Nephron (organoid): ENCODE data around the gene SYT13.

Source experiments
- H3K27ac Mint-ChIP-seq, 3 experiments: 2 replicates each; pipeline ENCODE4 v1.8.0; 2020; ENCODE audit warnings: mixed read lengths in 3 of 3, mild to moderate bottlenecking in 2 of 3, moderate library complexity in 1 of 3
- H3K27me3 Mint-ChIP-seq: 2 replicates; pipeline ENCODE4 v1.8.0; 2021; ENCODE audit warnings: low read depth, mild to moderate bottlenecking, moderate library complexity, mixed read lengths
- H3K36me3 Mint-ChIP-seq: 2 replicates; pipeline ENCODE4 v1.8.0; 2020; ENCODE audit warnings: low read depth, mixed read lengths
- H3K4me1 Mint-ChIP-seq: 2 replicates; pipeline ENCODE4 v1.8.0; 2020; ENCODE audit warnings: mixed read lengths
- H3K4me3 Mint-ChIP-seq, 3 experiments: 2 replicates each; pipeline ENCODE4 v1.8.0; 2020; ENCODE audit warnings: mild to moderate bottlenecking in 3 of 3, mixed read lengths in 3 of 3, moderate library complexity in 2 of 3
- H3K9me3 Mint-ChIP-seq: 2 replicates; pipeline ENCODE4 v1.8.0; 2020; ENCODE audit warnings: mixed read lengths
- CTCF ChIP-seq, 3 experiments: fragments of 200-600 bp; sonication (generic); IDR thresholded peaks; one replicate each; pipeline ENCODE4 v1.5.0; 2021; ENCODE audit warnings: antibody characterized with exemption in 3 of 3; ENCODE audit not compliant: unreplicated experiment in 3 of 3

The SYT13 gene

GRCh38 chr11:45305874-45306623, 19.9 kb upstream of the SYT13 start:
- TF ChIP-seq CTCF (IDR thresholded peaks at IDR 0.05; ENCODE audit: unreplicated experiment in 3 of 3), result no peak
- Mint-ChIP-seq H3K4me1 (no peaks in the 10 kb centered on the region), H3K27me3 (peaks cover 14% of the 10 kb centered on the region), H3K36me3 (no peaks in the 10 kb centered on the region), H3K4me3 (no peak overlapping the region), H3K27ac (no peak overlapping the region), H3K9me3 (no peaks in the 10 kb centered on the region)

- H3K4me1 Mint-ChIP-seq, result no peaks in the 10 kb centered on the region
- no peaks in the 10 kb centered on the region for H3K36me3 Mint-ChIP-seq
- H3K4me3 Mint-ChIP-seq, result no peak overlapping the region
- peaks cover 17% of the 10 kb centered on the region for H3K27me3 Mint-ChIP-seq
- TF ChIP-seq CTCF (IDR thresholded peaks at IDR 0.05; ENCODE audit: unreplicated experiment in 3 of 3), result no peak
- no peaks in the 10 kb centered on the region for H3K9me3 Mint-ChIP-seq
- no peak overlapping the region for H3K27ac Mint-ChIP-seq
Observed at GRCh38 chr11:45304992-45305335, 18.8 kb upstream of the SYT13 start.

GRCh38 chr11:45304111-45304991, 18.2 kb upstream of the SYT13 start:
- Mint-ChIP-seq H3K4me1 (no peaks in the 10 kb centered on the region), H3K27ac (no peak overlapping the region), H3K27me3 (peaks cover 22% of the 10 kb centered on the region), H3K36me3 (no peaks in the 10 kb centered on the region), H3K4me3 (no peak overlapping the region), H3K9me3 (no peaks in the 10 kb centered on the region)
- TF ChIP-seq CTCF (IDR thresholded peaks at IDR 0.05; ENCODE audit: unreplicated experiment in 3 of 3), result no peak

- H3K4me3 Mint-ChIP-seq, result no peak overlapping the region
- H3K4me1 Mint-ChIP-seq, result no peaks in the 10 kb centered on the region
- no peak overlapping the region for H3K27ac Mint-ChIP-seq
- no peaks in the 10 kb centered on the region for H3K36me3 Mint-ChIP-seq
- no peak for TF ChIP-seq CTCF (IDR thresholded peaks at IDR 0.05; ENCODE audit: unreplicated experiment in 3 of 3)
- no peaks in the 10 kb centered on the region for H3K9me3 Mint-ChIP-seq
- peaks cover 27% of the 10 kb centered on the region for H3K27me3 Mint-ChIP-seq
Observed at GRCh38 chr11:45303316-45303715, 17.2 kb upstream of the SYT13 start.

GRCh38 chr11:45301537-45302246, 15.6 kb upstream of the SYT13 start:
- no peaks in the 10 kb centered on the region for H3K4me1 Mint-ChIP-seq
- no peak for TF ChIP-seq CTCF (IDR thresholded peaks at IDR 0.05; ENCODE audit: unreplicated experiment in 3 of 3)
- no peak overlapping the region for H3K4me3 Mint-ChIP-seq
- peaks cover 27% of the 10 kb centered on the region for H3K27me3 Mint-ChIP-seq
- no peaks in the 10 kb centered on the region for H3K9me3 Mint-ChIP-seq
- H3K36me3 Mint-ChIP-seq, result no peaks in the 10 kb centered on the region
- H3K27ac Mint-ChIP-seq, result no peak overlapping the region
